AG04449 (cell line): ENCODE results near the gene GMDS.
"Not testable (repeated sequence)": the region's sequence is repeated elsewhere in the genome, so short reads cannot be mapped to it uniquely, and the experiment has no call there.

ENCODE experiments used
- CTCF ChIA-PET: fragments of 350-600 bp; formaldehyde crosslinking; extraction: SDS; loops from one replicate; lab custom pipeline; 2021; ENCODE audit warnings: antibody characterized with exemption; lab: Yijun Ruan, JAX
- POLR2A ChIA-PET: fragments of 400-600, 350-600 bp; formaldehyde crosslinking; extraction: SDS; loops from one replicate; lab custom pipeline; 2020; ENCODE audit warnings: antibody characterized with exemption, inconsistent platforms; lab: Yijun Ruan, JAX
- DNase-seq: peaks from one replicate; pipeline ENCODE4 v3.0.0-alpha.2; 2010; ENCODE audit warnings: low read depth, low spot score
- H3K4me3 ChIP-seq: 2 replicates; pipeline ENCODE4 v1.5.1; 2011; ENCODE audit warnings: low read depth, mild to moderate bottlenecking, control low read depth, low read length
- CTCF ChIP-seq: IDR thresholded peaks from one replicate; pipeline ENCODE4 v1.5.1; 2011; ENCODE audit warnings: mild to moderate bottlenecking, moderate library complexity, low read length, control low read depth, inconsistent platforms; ENCODE audit not compliant: insufficient read depth; ENCODE audit errors: missing control alignments

Gene GMDS

GRCh38 chr6:1696463-1696850 lies 548.9 kb downstream of the GMDS start:
- no peak for TF ChIP-seq CTCF
- no peak overlapping the region for H3K4me3 ChIP-seq
- ChIA-PET POLR2A (no interaction called here), CTCF (interaction anchor here (8.3 kb wide), 1 partner anchor 10 kb away, joined by 78 read pairs; no protein-coding TSS in a partner anchor)
- no peak for DNase-seq

- ChIA-PET CTCF (interaction anchor here (8.3 kb wide), 1 partner anchor 9 kb away, joined by 78 read pairs; no protein-coding TSS in a partner anchor), POLR2A (no interaction called here)
- no peak for TF ChIP-seq CTCF
- H3K4me3 ChIP-seq, result no peak overlapping the region
- DNase-seq, result no peak
Measured at GRCh38 chr6:1695546-1696462, 549.6 kb downstream of the GMDS start.

GRCh38 chr6:1691828-1692227 lies 553.6 kb downstream of the GMDS start:
- POLR2A ChIA-PET, DNase-seq, H3K4me3 ChIP-seq: not testable (repeated sequence)
- CTCF ChIA-PET, result interaction anchor here (1.4 kb wide), 1 partner anchor 9 kb away, joined by 6 read pairs; no protein-coding TSS in a partner anchor

GRCh38 chr6:1690656-1691055 lies 554.7 kb downstream of the GMDS start:
- CTCF ChIA-PET, result interaction anchor here (1.5 kb wide), 1 partner anchor 8 kb away, joined by 5 read pairs; no protein-coding TSS in a partner anchor
- POLR2A ChIA-PET, H3K4me3 ChIP-seq, DNase-seq: not testable (repeated sequence)

- DNase-seq, result no peak
- H3K4me3 ChIP-seq, result no peak overlapping the region
- ChIA-PET CTCF (interaction anchor here (5.7 kb wide), 1 partner anchor 9 kb away, joined by 78 read pairs; no protein-coding TSS in a partner anchor), POLR2A (no interaction called here)
- no peak for TF ChIP-seq CTCF
Measured at GRCh38 chr6:1689141-1689540, 556.3 kb downstream of the GMDS start.

GRCh38 chr6:1688396-1688795 lies 557.0 kb downstream of the GMDS start:
- H3K4me3 ChIP-seq, result no peak overlapping the region
- POLR2A ChIA-PET, result interaction anchor here (1.0 kb wide), 1 partner anchor 14 kb away, joined by 3 read pairs; no protein-coding TSS in a partner anchor
- no peak for TF ChIP-seq CTCF
- no peak for DNase-seq
- CTCF ChIA-PET, result interaction anchor here (2.3 to 5.7 kb wide), 4 partner anchors 10 to 82 kb away, joined by 9 to 78 read pairs (median 10); no protein-coding TSS in a partner anchor

- H3K4me3 ChIP-seq, result no peak overlapping the region
- POLR2A ChIA-PET, result interaction anchor here (1.0 kb wide), 3 partner anchors 15 to 470 kb away, joined by 3 read pairs; no protein-coding TSS in a partner anchor
- no peak for TF ChIP-seq CTCF
- DNase-seq, result no peak
- CTCF ChIA-PET, result interaction anchor here (1.0 to 5.7 kb wide), 20 partner anchors 9 to 464 kb away, joined by 3 to 78 read pairs (median 4); partner anchors contain the start of gene FOXC1
Measured at GRCh38 chr6:1687402-1687801, 558.0 kb downstream of the GMDS start.
